ENCODE results near the gene LAMC1. TPM values are rescaled to one million over a fixed set of nuclear protein-coding genes. Genes with fewer than 3 reads are reported as not detected.

Gene LAMC1
- total RNA-seq, 1 experiment from 2014 or later, result 113 TPM

GRCh38 chr1:183188240-183188639, 165.0 kb downstream of the LAMC1 start:
- Histone ChIP-seq H3K27me3 (ENCODE audit: control insufficient read depth, insufficient read depth, low read length) (no peaks in the 10 kb centered on the region), H3K36me3 (ENCODE audit: control insufficient read depth, insufficient read depth, low read length) (no peaks in the 10 kb centered on the region), H3K27ac (ENCODE audit: low read length) (no peak overlapping the region), H3K4me3 (ENCODE audit: low read depth in 2 of 2, low read length in 2 of 2) (no peak overlapping the region), H3K4me1 (ENCODE audit: control insufficient read depth, insufficient read depth, low read length) (no peaks in the 10 kb centered on the region), H3K9me3 (ENCODE audit: control insufficient read depth, insufficient read depth, low read depth, low read length) (no peaks in the 10 kb centered on the region)
- no peak for ATAC-seq
- DNase-seq (ENCODE audit: low read depth, low spot score), result no peak
- no TSS peak for BruUV-seq (replicated peaks)
- POLR2A ChIA-PET, result no interaction called here
- intact Hi-C loops (cut with micrococcal nuclease; ENCODE audit: unreplicated experiment) (no loop called here), in situ Hi-C loops (cut with HindIII; ENCODE audit: low pct_unique_long_range_greater_than_20kb, low sequenced_read_pairs) (no loop called here)
- CTCF ChIA-PET, result no interaction called here
- no peak for TF ChIP-seq REST (IDR thresholded peaks at IDR 0.05; ENCODE audit: insufficient read depth in 1 of 2, low read depth in 2 of 2, low read length in 1 of 2)
- no peak for TF ChIP-seq POLR2AphosphoS5 (IDR thresholded peaks at IDR 0.05; ENCODE audit: low read depth, low read length)
- TF ChIP-seq TCF7L2 (IDR thresholded peaks at IDR 0.05; ENCODE audit: low read depth, low read length), result no peak
- no peak for TF ChIP-seq SIN3A (IDR thresholded peaks at IDR 0.05; ENCODE audit: borderline replicate concordance, insufficient read depth, low read depth, low read length)
- no peak for TF ChIP-seq CTCF (IDR thresholded peaks at IDR 0.05)

GRCh38 chr1:183191833-183192232, 168.6 kb downstream of the LAMC1 start:
- Histone ChIP-seq H3K27ac (ENCODE audit: low read length) (no peak overlapping the region), H3K27me3 (ENCODE audit: control insufficient read depth, insufficient read depth, low read length) (no peaks in the 10 kb centered on the region), H3K9me3 (ENCODE audit: control insufficient read depth, insufficient read depth, low read depth, low read length) (no peaks in the 10 kb centered on the region), H3K4me1 (ENCODE audit: control insufficient read depth, insufficient read depth, low read length) (no peaks in the 10 kb centered on the region), H3K36me3 (ENCODE audit: control insufficient read depth, insufficient read depth, low read length) (no peaks in the 10 kb centered on the region), H3K4me3 (ENCODE audit: low read depth in 2 of 2, low read length in 2 of 2) (no peak overlapping the region)
- TF ChIP-seq POLR2AphosphoS5 (IDR thresholded peaks at IDR 0.05; ENCODE audit: low read depth, low read length) (no peak), REST (IDR thresholded peaks at IDR 0.05; ENCODE audit: insufficient read depth in 1 of 2, low read depth in 2 of 2, low read length in 1 of 2) (no peak), CTCF (IDR thresholded peaks at IDR 0.05) (no peak), SIN3A (IDR thresholded peaks at IDR 0.05; ENCODE audit: borderline replicate concordance, insufficient read depth, low read depth, low read length) (no peak), TCF7L2 (IDR thresholded peaks at IDR 0.05; ENCODE audit: low read depth, low read length) (no peak)
- CTCF ChIA-PET, result no interaction called here
- ATAC-seq (no peak), DNase-seq (ENCODE audit: low read depth, low spot score) (no peak)
- BruUV-seq (replicated peaks), result no TSS peak
- POLR2A ChIA-PET, result no interaction called here
- in situ Hi-C loops (cut with HindIII; ENCODE audit: low pct_unique_long_range_greater_than_20kb, low sequenced_read_pairs) (no loop called here), intact Hi-C loops (cut with micrococcal nuclease; ENCODE audit: unreplicated experiment) (no loop called here)

Measured in Panc1 (cell line).